ENCODE data around the gene GATC. TPM values are rescaled to one million over a fixed set of nuclear protein-coding genes. Genes with fewer than 3 reads are reported as not detected.

Gene GATC
- total and polyA plus RNA-seq, 3 donors from 2014 or later, result 10.8 to 20.9 (median 17.5) TPM

DNA sequence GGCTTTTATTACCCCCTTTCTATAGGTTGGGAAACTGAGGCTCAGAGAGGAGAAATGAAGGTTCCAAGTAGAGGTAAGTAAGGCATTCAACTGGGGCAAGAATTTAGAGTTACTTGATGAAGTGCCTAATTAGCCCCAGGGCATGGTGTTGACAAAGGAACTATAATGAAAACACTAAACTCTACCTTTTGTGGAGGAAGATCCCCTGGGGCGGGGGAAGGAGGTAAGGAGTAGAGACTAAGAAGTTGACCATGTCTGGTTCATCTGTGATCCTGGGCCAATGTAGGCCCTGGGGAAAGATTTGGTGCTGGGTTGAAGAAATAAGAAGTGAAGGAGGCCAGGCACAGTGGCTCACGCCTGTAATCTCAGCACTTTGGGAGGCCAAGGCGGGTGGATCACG lies 24.5 kb upstream of the GATC start:
- Histone ChIP-seq H3K36me3 (ENCODE audit: low read depth, missing control alignments) (no peaks in the 10 kb centered on the region), H3K9me3 (no peaks in the 10 kb centered on the region), H3K27ac (no peak overlapping the region), H3K27me3 (no peaks in the 10 kb centered on the region), H3K4me3 (no peak overlapping the region), H3K4me1 (no peaks in the 10 kb centered on the region)
- 86 to 87% methylated on average over 4 of the region's 4 CpGs for WGBS, 2 donors
- intact Hi-C loops (cut with DNase I; ENCODE audit: low total_unique reads), result loop anchor here (10.0 kb wide), 1 partner anchor 57 kb away; the partner anchor contains the start of gene MSI1
- no peak for DNase-seq
- TF ChIP-seq, protein P1, sequence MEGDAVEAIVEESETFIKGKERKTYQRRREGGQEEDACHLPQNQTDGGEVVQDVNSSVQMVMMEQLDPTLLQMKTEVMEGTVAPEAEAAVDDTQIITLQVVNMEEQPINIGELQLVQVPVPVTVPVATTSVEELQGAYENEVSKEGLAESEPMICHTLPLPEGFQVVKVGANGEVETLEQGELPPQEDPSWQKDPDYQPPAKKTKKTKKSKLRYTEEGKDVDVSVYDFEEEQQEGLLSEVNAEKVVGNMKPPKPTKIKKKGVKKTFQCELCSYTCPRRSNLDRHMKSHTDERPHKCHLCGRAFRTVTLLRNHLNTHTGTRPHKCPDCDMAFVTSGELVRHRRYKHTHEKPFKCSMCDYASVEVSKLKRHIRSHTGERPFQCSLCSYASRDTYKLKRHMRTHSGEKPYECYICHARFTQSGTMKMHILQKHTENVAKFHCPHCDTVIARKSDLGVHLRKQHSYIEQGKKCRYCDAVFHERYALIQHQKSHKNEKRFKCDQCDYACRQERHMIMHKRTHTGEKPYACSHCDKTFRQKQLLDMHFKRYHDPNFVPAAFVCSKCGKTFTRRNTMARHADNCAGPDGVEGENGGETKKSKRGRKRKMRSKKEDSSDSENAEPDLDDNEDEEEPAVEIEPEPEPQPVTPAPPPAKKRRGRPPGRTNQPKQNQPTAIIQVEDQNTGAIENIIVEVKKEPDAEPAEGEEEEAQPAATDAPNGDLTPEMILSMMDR (IDR thresholded peaks at IDR 0.05), result no peak
- no peak for TF ChIP-seq POLR2A (IDR thresholded peaks at IDR 0.05)

GRCh38 chr12:120422892-120423456 lies 23.3 kb upstream of the GATC start:
- TF ChIP-seq POLR2A (IDR thresholded peaks at IDR 0.05), result no peak
- TF ChIP-seq, protein P1 (IDR thresholded peaks at IDR 0.05), result no peak
- intact Hi-C loops (cut with DNase I; ENCODE audit: low total_unique reads), result loop anchor here (10.0 kb wide), 1 partner anchor 58 kb away; the partner anchor contains the start of gene MSI1
- no peaks in the 10 kb centered on the region for H3K9me3 ChIP-seq
- no peak overlapping the region for H3K27ac ChIP-seq
- no peaks in the 10 kb centered on the region for H3K36me3 ChIP-seq (ENCODE audit: low read depth, missing control alignments)
- DNase-seq, result no peak
- H3K4me3 ChIP-seq, result no peak overlapping the region
- H3K4me1 ChIP-seq, result no peaks in the 10 kb centered on the region
- 62 to 69% methylated on average over 7 of the region's 7 CpGs for WGBS, 2 donors
- H3K27me3 ChIP-seq, result no peaks in the 10 kb centered on the region

DNA sequence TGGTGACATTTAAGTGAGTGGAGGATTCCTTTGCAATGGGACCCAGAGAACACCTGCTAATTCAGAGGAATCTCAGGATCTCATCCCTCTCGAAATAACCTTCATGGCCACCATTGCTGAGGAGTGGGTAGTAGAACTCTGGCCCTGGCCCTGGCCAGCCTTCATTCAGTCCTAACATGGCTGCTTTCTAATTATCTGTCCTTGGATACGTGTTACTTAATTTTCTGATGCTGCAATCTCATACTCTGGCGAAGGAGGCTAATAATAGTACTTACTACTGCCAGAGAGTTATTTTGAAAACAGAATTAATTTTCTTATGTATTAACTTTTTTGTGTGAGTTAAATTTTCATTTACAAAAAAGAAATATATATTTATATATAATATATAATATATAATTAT lies 20.4 kb upstream of the GATC start:
- TF ChIP-seq POLR2A (IDR thresholded peaks at IDR 0.05), result no peak
- TF ChIP-seq, protein P1 (IDR thresholded peaks at IDR 0.05), result no peak
- 68 to 82% methylated on average over 3 of the region's 3 CpGs for WGBS, 2 donors
- H3K4me1 ChIP-seq, result no peaks in the 10 kb centered on the region
- no peak overlapping the region for H3K27ac ChIP-seq
- no peak overlapping the region for H3K4me3 ChIP-seq
- no peaks in the 10 kb centered on the region for H3K27me3 ChIP-seq
- intact Hi-C loops (cut with DNase I; ENCODE audit: low total_unique reads), result loop anchor here (10.0 kb wide), 1 partner anchor 61 kb away; the partner anchor contains the start of gene MSI1
- H3K36me3 ChIP-seq (ENCODE audit: low read depth, missing control alignments), result no peaks in the 10 kb centered on the region
- H3K9me3 ChIP-seq, result no peaks in the 10 kb centered on the region
- no peak for DNase-seq

DNA sequence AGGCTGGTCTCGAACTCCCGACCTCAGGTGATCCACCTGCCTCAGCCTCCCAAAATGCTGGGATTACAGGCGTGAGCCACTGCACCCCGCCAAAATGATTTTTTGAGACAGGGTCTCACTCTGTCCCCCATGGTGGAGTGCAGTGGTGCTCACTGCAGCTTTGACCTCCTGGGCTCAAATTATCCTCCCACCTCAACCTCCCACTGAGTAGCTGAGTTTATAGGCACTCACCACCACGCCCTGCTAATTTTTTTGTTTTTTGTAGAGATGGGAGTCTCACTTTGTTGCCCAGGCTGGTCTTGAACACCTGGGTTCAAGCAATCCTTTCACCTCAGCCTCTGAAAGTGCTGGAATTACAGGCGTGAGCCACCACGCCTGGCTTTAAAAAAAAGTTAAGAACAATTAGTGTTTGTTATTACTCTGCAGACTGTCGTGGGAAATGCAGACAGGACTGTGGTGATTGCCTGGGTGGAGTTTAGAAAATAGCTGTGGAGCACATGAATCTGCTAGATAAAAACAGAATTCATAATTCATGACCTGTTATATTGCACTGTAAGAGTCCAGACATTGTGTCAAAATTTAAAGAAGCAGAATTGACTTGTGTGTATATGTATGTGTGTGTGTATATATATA lies 17.5 kb upstream of the GATC start:
- no peak for DNase-seq
- intact Hi-C loops (cut with DNase I; ENCODE audit: low total_unique reads), result loop anchor here (10.0 kb wide), 1 partner anchor 64 kb away; the partner anchor contains the start of gene MSI1
- Histone ChIP-seq H3K4me3 (no peak overlapping the region), H3K4me1 (no peaks in the 10 kb centered on the region), H3K27me3 (no peaks in the 10 kb centered on the region), H3K9me3 (no peaks in the 10 kb centered on the region), H3K27ac (no peak overlapping the region), H3K36me3 (ENCODE audit: low read depth, missing control alignments) (no peaks in the 10 kb centered on the region)
- TF ChIP-seq, protein P1 (IDR thresholded peaks at IDR 0.05), result no peak
- no peak for TF ChIP-seq POLR2A (IDR thresholded peaks at IDR 0.05)
- 61 to 66% methylated on average over 8 of the region's 8 CpGs for WGBS, 2 donors
